ENCODE results near the gene KCNQ1.
A peak's percentile ranks its signal among the peaks of the same experiment; 100 is the strongest.

KCNQ1 gene

DNA sequence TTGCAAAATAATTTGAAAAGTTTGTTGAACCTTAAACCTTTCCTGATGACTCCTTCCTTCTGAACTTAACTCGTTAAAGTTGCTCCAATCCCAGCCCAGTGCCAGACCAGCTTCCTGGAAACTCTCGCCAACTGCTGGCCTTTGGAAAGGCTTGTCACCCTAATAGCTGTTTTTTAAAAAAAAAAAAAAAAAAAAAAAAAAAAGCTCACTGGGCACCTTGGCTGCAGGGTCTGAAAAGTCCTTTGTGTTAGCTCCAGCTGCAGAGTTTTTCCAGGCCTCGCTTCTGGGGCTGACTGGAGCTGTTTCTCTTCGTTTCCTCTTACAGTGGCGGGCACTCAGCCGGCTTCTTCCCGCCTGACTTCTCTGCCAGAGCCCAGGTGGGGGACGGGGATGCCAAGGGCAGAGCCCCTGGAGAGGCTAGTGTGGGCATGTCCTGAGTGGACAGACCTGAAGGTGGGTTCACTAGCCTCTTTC lies 229.9 kb downstream of the KCNQ1 start:
- DNase-seq, result peak; percentile 49

- peak; percentile 38 for DNase-seq
Measured at GRCh38 chr11:2675540-2675939, 230.7 kb downstream of the KCNQ1 start.

- DNase-seq, result no peak
Measured at GRCh38 chr11:2677127-2677526, 232.3 kb downstream of the KCNQ1 start.

GRCh38 chr11:2678396-2678795 lies 233.6 kb downstream of the KCNQ1 start:
- DNase-seq, result no peak

DNA sequence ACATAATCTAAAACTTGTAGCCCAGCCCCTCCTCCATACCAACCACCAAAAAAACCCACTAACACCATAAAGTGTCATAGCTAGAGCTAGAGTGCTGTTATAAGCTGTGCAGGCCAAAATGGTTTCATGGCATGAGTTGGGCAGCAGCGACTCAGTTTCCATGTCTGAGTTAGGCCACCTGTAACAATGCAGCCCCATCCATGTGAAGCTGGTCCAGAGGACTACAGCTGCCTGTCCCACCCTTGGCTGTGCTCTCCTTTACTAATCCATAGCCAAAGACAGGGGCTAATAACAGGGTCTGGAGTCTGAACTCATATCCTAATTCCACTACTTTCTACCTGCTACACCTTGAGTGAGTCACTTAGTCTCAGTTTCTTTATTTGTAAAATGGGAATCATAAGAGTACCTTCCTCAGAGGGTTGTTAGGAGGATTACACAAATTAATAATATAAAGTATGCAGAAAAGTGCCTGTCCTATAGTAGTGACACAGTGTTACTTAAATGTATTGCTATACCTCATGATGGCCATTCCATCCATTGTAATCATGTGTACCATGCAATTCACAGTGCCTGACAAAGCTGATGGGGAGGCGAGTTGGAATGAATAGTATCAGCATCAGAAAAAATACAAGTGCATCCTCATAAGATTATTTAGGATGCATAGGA lies 234.3 kb downstream of the KCNQ1 start:
- DNase-seq, result no peak

DNA sequence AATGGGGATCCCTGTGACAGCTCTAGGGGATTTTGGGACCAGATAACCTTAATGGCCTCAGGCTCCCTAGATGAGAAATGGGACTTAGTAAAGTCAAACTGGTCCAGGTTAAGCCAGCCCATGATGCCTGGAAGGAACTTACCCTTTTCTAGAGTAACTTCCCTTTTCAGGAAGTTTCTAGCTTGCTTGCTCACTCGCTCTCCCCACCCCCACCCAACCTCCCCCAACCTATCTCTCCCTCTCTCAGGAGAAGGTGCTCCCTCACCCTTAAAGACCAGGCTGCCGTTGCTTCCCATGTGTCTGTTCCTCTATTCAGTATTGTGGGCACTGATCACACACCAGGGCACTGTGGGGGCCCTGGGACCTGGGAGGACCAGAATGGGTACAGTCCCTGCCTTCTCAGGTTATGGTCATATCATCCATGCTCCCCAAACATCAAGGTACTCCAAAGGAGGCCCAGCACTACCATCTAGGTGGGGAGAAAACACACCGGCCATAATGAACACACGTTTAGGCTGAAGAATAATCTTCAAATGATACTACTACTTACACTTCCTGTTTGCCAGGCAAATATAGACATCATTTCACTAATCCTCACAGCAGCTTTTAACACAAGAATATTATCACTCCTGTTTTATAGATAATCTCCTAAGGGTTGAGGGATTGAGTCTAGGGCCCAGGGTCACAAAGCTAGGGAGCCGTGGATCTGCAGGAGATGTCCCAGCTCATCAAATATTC lies 236.8 kb downstream of the KCNQ1 start:
- DNase-seq, result no peak

DNA sequence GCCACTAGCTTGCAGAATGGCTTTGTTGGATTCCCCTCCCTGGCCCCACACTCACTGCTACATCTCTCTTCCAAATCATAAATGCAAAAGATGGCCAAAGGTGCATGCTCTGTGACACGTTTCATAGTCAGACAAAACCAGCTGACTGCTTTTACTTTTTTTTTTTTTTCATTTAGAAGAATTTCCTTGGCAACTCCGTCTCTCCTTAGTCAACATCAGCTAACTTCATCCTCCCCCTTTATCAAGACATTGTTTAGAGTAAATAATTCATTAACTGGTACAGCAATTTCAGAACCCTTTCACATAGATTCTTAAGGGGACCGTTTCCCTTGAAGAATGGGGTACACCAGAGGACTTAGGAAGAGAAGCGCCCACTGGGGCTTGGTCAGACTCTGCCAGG lies 239.0 kb downstream of the KCNQ1 start:
- DNase-seq, result no peak

- DNase-seq, result no peak
Measured at GRCh38 chr11:2684581-2684980, 239.8 kb downstream of the KCNQ1 start.

GRCh38 chr11:2685051-2685450 lies 240.2 kb downstream of the KCNQ1 start:
- no peak for DNase-seq

DNA sequence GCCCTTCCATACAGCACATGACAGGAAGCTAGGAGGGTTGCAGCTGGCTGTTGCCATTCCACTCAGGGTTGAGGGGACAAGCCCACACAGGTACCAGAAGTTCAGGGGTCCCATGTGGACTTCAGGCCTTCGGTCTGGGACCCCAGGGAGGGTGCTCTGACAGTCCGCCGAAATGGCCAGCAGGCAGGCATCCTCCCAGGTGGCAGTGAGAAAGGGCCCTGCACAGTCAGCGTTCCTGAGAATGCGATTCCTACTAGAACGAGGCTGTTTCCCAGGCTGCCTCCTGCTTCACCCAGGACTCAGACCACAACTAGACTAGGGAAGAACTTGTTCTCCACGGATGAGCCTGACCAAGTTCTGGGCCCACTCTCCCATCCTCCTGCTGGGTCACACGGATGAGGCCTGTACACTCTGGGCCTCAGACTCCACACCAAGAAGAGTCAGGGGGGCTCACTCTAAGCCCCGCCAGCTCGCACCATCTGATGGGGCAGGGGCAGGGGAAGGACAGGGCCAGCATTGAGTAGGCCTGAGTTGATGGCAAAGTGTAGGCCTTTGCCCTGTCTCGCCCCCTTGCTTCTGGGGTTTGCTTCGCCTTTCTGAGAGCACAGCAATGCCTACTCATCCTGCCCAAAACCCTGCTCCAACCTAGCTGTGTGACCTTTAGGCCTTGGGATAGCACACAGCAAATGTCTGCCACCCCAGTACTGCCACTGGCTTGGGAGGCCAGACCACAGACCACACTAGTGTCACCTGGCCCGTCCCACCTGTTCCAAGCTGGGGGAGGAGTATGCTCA lies 241.0 kb downstream of the KCNQ1 start:
- no peak for DNase-seq

GRCh38 chr11:2686360-2687222 lies 241.8 kb downstream of the KCNQ1 start:
- DNase-seq, result no peak

DNA sequence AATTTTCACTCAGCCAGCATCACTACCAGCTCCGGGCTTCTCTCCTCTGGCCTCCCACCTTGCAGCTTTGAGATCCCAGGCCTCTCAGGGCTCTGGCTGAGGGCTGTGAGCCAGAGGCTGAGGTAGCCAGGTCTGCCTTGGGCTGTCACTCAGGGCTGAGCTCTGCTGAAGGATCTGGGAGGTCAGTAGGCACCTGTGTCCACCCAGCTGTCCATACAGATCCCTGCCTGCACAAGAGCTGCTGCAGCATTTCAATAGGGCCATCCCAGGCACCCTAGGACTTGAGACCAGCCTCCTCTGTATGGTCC lies 242.4 kb downstream of the KCNQ1 start:
- DNase-seq, result no peak

DNA sequence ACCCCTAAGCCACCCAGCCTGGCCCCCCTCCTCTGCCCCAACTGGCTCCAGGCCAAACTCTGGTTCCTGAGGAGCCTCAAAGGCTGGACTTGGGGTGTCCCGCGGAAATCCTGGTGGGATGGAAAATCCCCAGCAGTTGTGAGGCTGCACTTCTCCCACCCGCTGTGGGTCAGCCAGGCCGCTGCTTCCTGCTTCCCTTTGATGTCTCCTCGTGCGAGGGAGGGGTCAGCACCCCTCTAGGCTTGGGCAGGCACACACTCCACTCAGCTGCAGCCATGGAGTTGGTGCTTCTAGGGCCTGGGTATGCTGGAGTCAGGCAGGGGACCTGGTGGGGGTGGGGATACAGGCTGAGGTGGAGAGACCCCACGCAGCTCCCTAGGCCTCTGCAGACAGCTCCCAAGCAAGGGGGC lies 243.0 kb downstream of the KCNQ1 start:
- DNase-seq, result no peak

DNA sequence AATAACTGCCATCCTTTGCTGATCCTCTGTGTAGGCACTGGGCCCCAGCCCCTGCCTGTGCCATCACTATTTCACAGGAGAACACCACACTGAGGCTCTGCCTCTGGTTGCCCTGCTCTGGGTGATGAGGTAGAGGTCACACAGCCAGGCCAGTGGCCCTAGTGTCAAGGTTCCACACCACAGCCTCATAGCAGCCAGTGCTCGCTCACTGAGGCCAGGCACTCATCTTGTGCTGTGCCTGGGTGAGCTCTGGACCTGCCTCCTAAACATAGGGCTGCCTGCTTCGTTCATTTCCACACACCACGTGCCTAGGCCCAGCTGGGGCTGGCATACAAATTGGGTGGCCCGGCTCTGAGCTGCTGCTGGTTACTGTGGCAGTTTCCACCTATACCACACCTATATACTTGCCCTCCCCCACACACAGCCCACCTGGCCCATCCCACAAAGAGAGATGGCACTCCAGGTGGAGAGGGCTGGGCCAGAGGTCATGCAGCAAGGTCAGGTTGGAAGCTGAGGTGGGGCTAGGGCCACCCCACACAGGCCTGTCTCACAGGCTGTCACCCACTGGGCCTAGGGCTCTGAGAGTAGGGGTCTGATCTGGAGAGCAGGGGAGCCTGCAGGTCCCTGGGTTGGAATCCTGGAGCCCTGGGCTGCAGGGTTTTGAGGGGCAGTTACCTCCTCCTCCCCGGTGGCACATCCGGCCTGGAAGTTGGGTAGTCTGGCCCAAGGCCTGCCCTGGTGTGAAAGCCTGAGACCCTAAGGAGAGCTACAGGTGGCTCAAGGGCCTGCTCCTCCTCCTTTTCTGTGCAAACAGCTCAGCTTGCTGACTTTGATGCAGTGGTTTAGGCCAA lies 243.8 kb downstream of the KCNQ1 start:
- no peak for DNase-seq

GRCh38 chr11:2689651-2690575 lies 245.1 kb downstream of the KCNQ1 start:
- no peak for DNase-seq

DNA sequence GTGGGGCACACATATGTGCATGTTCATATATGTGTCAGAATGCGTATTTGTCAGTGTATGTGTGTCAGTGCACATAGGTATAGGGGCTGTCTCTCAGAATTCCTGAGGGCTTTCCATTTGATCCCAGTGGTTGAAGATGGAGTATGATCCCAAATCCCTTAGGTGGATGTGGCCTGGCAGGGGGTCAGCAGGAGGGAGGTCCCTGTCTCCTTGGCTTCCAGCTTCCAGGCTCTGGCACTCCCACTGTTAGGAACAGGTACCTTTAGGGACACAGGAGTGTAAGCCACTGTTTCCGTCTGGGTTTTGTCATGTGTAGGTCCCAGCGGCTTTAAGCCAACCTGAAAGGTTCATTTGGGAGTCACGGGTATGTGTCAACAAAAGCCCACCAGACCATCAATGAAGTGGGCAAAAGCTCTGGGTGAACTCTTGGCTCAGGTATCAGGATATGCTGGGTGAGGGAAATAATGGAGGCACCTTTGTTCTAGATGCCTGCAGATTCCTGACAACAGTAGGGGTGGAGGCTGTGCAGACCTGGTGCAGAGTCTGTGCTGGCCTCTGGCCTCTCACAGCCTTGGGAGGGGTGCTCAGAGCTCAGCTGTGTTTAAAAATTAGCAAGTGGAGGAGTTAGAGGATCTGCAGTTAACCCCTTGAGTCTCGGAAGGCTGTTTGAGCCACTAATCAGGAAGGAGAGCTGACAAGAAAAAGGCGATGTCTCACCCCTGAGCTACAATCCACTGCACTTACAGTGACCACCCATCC lies 246.0 kb downstream of the KCNQ1 start:
- no peak for DNase-seq

DNA sequence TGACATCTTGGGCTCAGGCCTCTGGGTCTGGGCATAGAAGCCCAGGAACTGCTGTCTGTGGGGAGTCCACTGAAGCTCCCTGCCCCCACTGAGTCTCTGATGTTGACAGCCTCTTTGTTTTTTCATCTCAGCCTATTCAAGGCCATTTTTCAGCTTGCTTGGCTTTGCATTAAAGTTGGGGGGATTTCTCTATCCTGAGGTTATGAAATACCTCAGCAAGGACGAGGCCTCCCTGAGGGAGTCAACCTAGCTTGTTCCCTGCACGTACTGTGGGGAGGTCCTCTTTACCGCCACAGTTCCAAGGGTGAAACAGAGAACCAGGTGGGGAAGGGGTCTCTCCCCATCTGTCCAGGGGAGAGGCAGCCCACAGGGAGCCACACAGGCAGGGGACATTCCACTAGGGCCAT lies 246.6 kb downstream of the KCNQ1 start:
- no peak for DNase-seq

GRCh38 chr11:2691991-2692875 lies 247.4 kb downstream of the KCNQ1 start:
- no peak for DNase-seq
